ENCODE data around the gene TMED1. TPM values are rescaled to one million over a fixed set of nuclear protein-coding genes. Genes with fewer than 3 reads are reported as not detected.
A peak's percentile ranks its signal among the peaks of the same experiment; 100 is the strongest.

TMED1 gene
- total RNA-seq, 5 donors from 2014 or later (not counting 1 experiment from before 2014, with no cell fraction given), result 6.1 to 11.4 (median 9.5) TPM

- ATAC-seq (replicated peaks in 1 of 4) (no peak), DNase-seq (no peak)
- no peak overlapping the region for H3K4me3 ChIP-seq (ENCODE audit: control insufficient read depth in 1 of 2, extremely low read depth in 1 of 2, low read length in 1 of 2)
- Mint-ChIP-seq H3K27me3 (no peaks in the 10 kb centered on the region), H3K4me3 (no peak overlapping the region), H3K27ac (no peak overlapping the region), H3K36me3 (peaks cover 14% of the 10 kb centered on the region), H3K4me1 (peaks cover 6 to 10% (median 7%) of the 10 kb centered on the region in 3 donors), H3K9me3 (peaks cover 0 to under 1% (median 0%) of the 10 kb centered on the region in 3 donors)
- ChIA-PET POLR2A (interaction anchor here in 1 of 2 donors (0.5 kb wide), 1 partner anchor 1360 kb away, joined by 6 read pairs; no protein-coding TSS in a partner anchor), CTCF (no interaction called here)
- no peaks in the 10 kb centered on the region for H3K27me3 ChIP-seq (replicated peaks in 1 of 2; ENCODE audit: control insufficient read depth in 2 of 2, extremely low read depth in 1 of 2, insufficient read depth in 2 of 2, low read length in 1 of 2)
- H3K27ac ChIP-seq (ENCODE audit: low read length), result no peak overlapping the region
- WGBS (ENCODE audit: insufficient coverage), result 97% methylated on average over 16 of the region's 33 CpGs
- H3K9me3 ChIP-seq, result no peaks in the 10 kb centered on the region
- H3K36me3 ChIP-seq (ENCODE audit: control insufficient read depth in 2 of 2, extremely low read depth in 1 of 2, insufficient read depth in 1 of 2, low read length in 1 of 2), result peaks cover 4 to 40% of the 10 kb centered on the region in 2 donors
- H3K4me1 ChIP-seq (ENCODE audit: control insufficient read depth in 1 of 2, extremely low read depth in 1 of 2, insufficient read depth in 2 of 2, low read length in 2 of 2), result peaks cover 2 to 16% of the 10 kb centered on the region in 2 experiments
These were observed 4.9 kb downstream of the TMED1 start for GRCh38 chr19:10830931-10831779.

GRCh38 chr19:10830370-10830769 lies 5.6 kb downstream of the TMED1 start:
- peaks cover under 1 to 2% (median 1%) of the 10 kb centered on the region in 3 donors for H3K4me1 Mint-ChIP-seq
- Histone ChIP-seq H3K4me1 (ENCODE audit: control insufficient read depth in 1 of 2, extremely low read depth in 1 of 2, insufficient read depth in 2 of 2, low read length in 2 of 2) (peaks cover 1 to 8% of the 10 kb centered on the region in 2 experiments), H3K27me3 (replicated peaks in 1 of 2; ENCODE audit: control insufficient read depth in 2 of 2, extremely low read depth in 1 of 2, insufficient read depth in 2 of 2, low read length in 1 of 2) (no peaks in the 10 kb centered on the region), H3K4me3 (ENCODE audit: control insufficient read depth in 1 of 2, extremely low read depth in 1 of 2, low read length in 1 of 2) (no peak overlapping the region), H3K9me3 (no peaks in the 10 kb centered on the region), H3K27ac (ENCODE audit: low read length) (no peak overlapping the region), H3K36me3 (ENCODE audit: control insufficient read depth in 2 of 2, extremely low read depth in 1 of 2, insufficient read depth in 1 of 2, low read length in 1 of 2) (peaks cover 4 to 45% of the 10 kb centered on the region in 2 donors)
- H3K27me3 Mint-ChIP-seq, result no peaks in the 10 kb centered on the region
- POLR2A ChIA-PET, result no interaction called here
- H3K36me3 Mint-ChIP-seq, result peaks cover 17% of the 10 kb centered on the region
- ATAC-seq (replicated peaks in 1 of 4), result no peak
- no peak overlapping the region for H3K4me3 Mint-ChIP-seq
- H3K27ac Mint-ChIP-seq, result no peak overlapping the region
- DNase-seq, result no peak
- WGBS (ENCODE audit: insufficient coverage), result 86% methylated on average over 5 of the region's 7 CpGs
- CTCF ChIA-PET, result no interaction called here
- H3K9me3 Mint-ChIP-seq, result no peaks in the 10 kb centered on the region

- WGBS (ENCODE audit: insufficient coverage), result 96% methylated on average over 11 of the region's 16 CpGs
- ATAC-seq (replicated peaks in 1 of 4) (no peak), DNase-seq (no peak)
- H3K27ac Mint-ChIP-seq, result no peak overlapping the region
- no peaks in the 10 kb centered on the region for H3K27me3 Mint-ChIP-seq
- Histone ChIP-seq H3K27ac (ENCODE audit: low read length) (no peak overlapping the region), H3K27me3 (replicated peaks in 1 of 2; ENCODE audit: control insufficient read depth in 2 of 2, extremely low read depth in 1 of 2, insufficient read depth in 2 of 2, low read length in 1 of 2) (no peaks in the 10 kb centered on the region), H3K4me1 (ENCODE audit: control insufficient read depth in 1 of 2, extremely low read depth in 1 of 2, insufficient read depth in 2 of 2, low read length in 2 of 2) (peaks cover 0 to 4% of the 10 kb centered on the region in 2 experiments), H3K36me3 (ENCODE audit: control insufficient read depth in 2 of 2, extremely low read depth in 1 of 2, insufficient read depth in 1 of 2, low read length in 1 of 2) (peaks cover 4 to 46% of the 10 kb centered on the region in 2 donors), H3K4me3 (ENCODE audit: control insufficient read depth in 1 of 2, extremely low read depth in 1 of 2, low read length in 1 of 2) (no peak overlapping the region), H3K9me3 (no peaks in the 10 kb centered on the region)
- CTCF ChIA-PET, result no interaction called here
- no peaks in the 10 kb centered on the region for H3K4me1 Mint-ChIP-seq
- peaks cover 19% of the 10 kb centered on the region for H3K36me3 Mint-ChIP-seq
- H3K4me3 Mint-ChIP-seq, result no peak overlapping the region
- no peaks in the 10 kb centered on the region for H3K9me3 Mint-ChIP-seq
- POLR2A ChIA-PET, result no interaction called here
These were observed 6.0 kb downstream of the TMED1 start for GRCh38 chr19:10829967-10830366.

- Histone ChIP-seq H3K4me3 (ENCODE audit: control insufficient read depth in 1 of 2, extremely low read depth in 1 of 2, low read length in 1 of 2) (no peak overlapping the region), H3K9me3 (no peaks in the 10 kb centered on the region), H3K4me1 (ENCODE audit: control insufficient read depth in 1 of 2, extremely low read depth in 1 of 2, insufficient read depth in 2 of 2, low read length in 2 of 2) (no peaks in the 10 kb centered on the region), H3K27me3 (replicated peaks in 1 of 2; ENCODE audit: control insufficient read depth in 2 of 2, extremely low read depth in 1 of 2, insufficient read depth in 2 of 2, low read length in 1 of 2) (no peaks in the 10 kb centered on the region), H3K36me3 (ENCODE audit: control insufficient read depth in 2 of 2, extremely low read depth in 1 of 2, insufficient read depth in 1 of 2, low read length in 1 of 2) (peaks cover 4 to 53% of the 10 kb centered on the region in 2 donors), H3K27ac (ENCODE audit: low read length) (no peak overlapping the region)
- DNase-seq, result no peak
- CTCF ChIA-PET, result interaction anchor here in 1 of 2 donors (0.5 to 0.7 kb wide), 2 partner anchors 256 to 306 kb away, joined by 3 read pairs; no protein-coding TSS in a partner anchor
- peak in 2 of 4 experiments; percentile 22 to 25 for ATAC-seq (replicated peaks in 1 of 4)
- Mint-ChIP-seq H3K4me3 (no peak overlapping the region), H3K27ac (no peak overlapping the region), H3K9me3 (no peaks in the 10 kb centered on the region), H3K27me3 (no peaks in the 10 kb centered on the region), H3K4me1 (no peaks in the 10 kb centered on the region), H3K36me3 (peaks cover 21% of the 10 kb centered on the region)
- WGBS (ENCODE audit: insufficient coverage), result 97% methylated on average over 24 of the region's 26 CpGs
- POLR2A ChIA-PET, result no interaction called here
These were observed 6.8 kb downstream of the TMED1 start for GRCh38 chr19:10828981-10829821.

- DNase-seq (no peak), ATAC-seq (replicated peaks in 1 of 4) (no peak)
- peak overlapping the region in 1 of 2 donors; percentile 16 for H3K27ac Mint-ChIP-seq
- Histone ChIP-seq H3K36me3 (ENCODE audit: control insufficient read depth in 2 of 2, extremely low read depth in 1 of 2, insufficient read depth in 1 of 2, low read length in 1 of 2) (peaks cover 4 to 54% of the 10 kb centered on the region in 2 donors), H3K27me3 (replicated peaks in 1 of 2; ENCODE audit: control insufficient read depth in 2 of 2, extremely low read depth in 1 of 2, insufficient read depth in 2 of 2, low read length in 1 of 2) (no peaks in the 10 kb centered on the region), H3K4me3 (ENCODE audit: control insufficient read depth in 1 of 2, extremely low read depth in 1 of 2, low read length in 1 of 2) (no peak overlapping the region), H3K9me3 (no peaks in the 10 kb centered on the region), H3K27ac (ENCODE audit: low read length) (no peak overlapping the region), H3K4me1 (ENCODE audit: control insufficient read depth in 1 of 2, extremely low read depth in 1 of 2, insufficient read depth in 2 of 2, low read length in 2 of 2) (no peaks in the 10 kb centered on the region)
- 100% methylated on average over 4 of the region's 6 CpGs for WGBS (ENCODE audit: insufficient coverage)
- ChIA-PET POLR2A (no interaction called here), CTCF (no interaction called here)
- H3K27me3 Mint-ChIP-seq, result no peaks in the 10 kb centered on the region
- H3K4me1 Mint-ChIP-seq, result no peaks in the 10 kb centered on the region
- no peak overlapping the region for H3K4me3 Mint-ChIP-seq
- peaks cover 23% of the 10 kb centered on the region for H3K36me3 Mint-ChIP-seq
- H3K9me3 Mint-ChIP-seq, result no peaks in the 10 kb centered on the region
These were observed 9.2 kb downstream of the TMED1 start for GRCh38 chr19:10826846-10827245.

- H3K4me1 ChIP-seq (ENCODE audit: control insufficient read depth in 1 of 2, extremely low read depth in 1 of 2, insufficient read depth in 2 of 2, low read length in 2 of 2), result no peaks in the 10 kb centered on the region
- Mint-ChIP-seq H3K4me3 (no peak overlapping the region), H3K4me1 (no peaks in the 10 kb centered on the region), H3K27ac (no peak overlapping the region), H3K27me3 (no peaks in the 10 kb centered on the region), H3K36me3 (peaks cover 23% of the 10 kb centered on the region), H3K9me3 (no peaks in the 10 kb centered on the region)
- DNase-seq, result no peak
- no peaks in the 10 kb centered on the region for H3K9me3 ChIP-seq
- ChIA-PET CTCF (no interaction called here), POLR2A (no interaction called here)
- no peaks in the 10 kb centered on the region for H3K27me3 ChIP-seq (replicated peaks in 1 of 2; ENCODE audit: control insufficient read depth in 2 of 2, extremely low read depth in 1 of 2, insufficient read depth in 2 of 2, low read length in 1 of 2)
- no peak for ATAC-seq (replicated peaks in 1 of 4)
- 99% methylated on average over 5 of the region's 7 CpGs for WGBS (ENCODE audit: insufficient coverage)
- peaks cover 7 to 56% of the 10 kb centered on the region in 2 donors for H3K36me3 ChIP-seq (ENCODE audit: control insufficient read depth in 2 of 2, extremely low read depth in 1 of 2, insufficient read depth in 1 of 2, low read length in 1 of 2)
- H3K27ac ChIP-seq (ENCODE audit: low read length), result no peak overlapping the region
- no peak overlapping the region for H3K4me3 ChIP-seq (ENCODE audit: control insufficient read depth in 1 of 2, extremely low read depth in 1 of 2, low read length in 1 of 2)
These were observed 9.8 kb downstream of the TMED1 start for GRCh38 chr19:10826231-10826630.
